T-helper 2 cell treated with Interferon-gamma antibody and Interleukin-4, amounts not matched to agents 5 μg/mL and 100 μg/mL, for 36 hours (primary cell): ENCODE measurements around the gene AADACL4.
"Not testable (repeated sequence)": the region's sequence is repeated elsewhere in the genome, so short reads cannot be mapped to it uniquely, and the experiment has no call there.

Experiments used
- DNase-seq: peaks from one replicate; pipeline ENCODE4 v3.0.0; 2021; ENCODE audit warnings: low spot score
- H3K27ac Mint-ChIP-seq: one replicate; pipeline ENCODE4 v1.8.0; 2021; ENCODE audit warnings: mild to moderate bottlenecking, mixed read lengths
- H3K27me3 Mint-ChIP-seq: one replicate; pipeline ENCODE4 v1.8.0; 2021; ENCODE audit warnings: low read depth, mixed read lengths
- H3K36me3 Mint-ChIP-seq: one replicate; pipeline ENCODE4 v1.8.0; 2021; ENCODE audit warnings: low read depth, mixed read lengths
- H3K4me1 Mint-ChIP-seq: one replicate; pipeline ENCODE4 v1.8.0; 2021; ENCODE audit warnings: low read depth, mixed read lengths
- H3K4me3 Mint-ChIP-seq: one replicate; pipeline ENCODE4 v1.8.0; 2022; ENCODE audit warnings: mild to moderate bottlenecking, moderate library complexity, mixed read lengths
- H3K9me3 Mint-ChIP-seq: one replicate; pipeline ENCODE4 v1.8.0; 2021; ENCODE audit warnings: mixed read lengths

Gene AADACL4

DNA sequence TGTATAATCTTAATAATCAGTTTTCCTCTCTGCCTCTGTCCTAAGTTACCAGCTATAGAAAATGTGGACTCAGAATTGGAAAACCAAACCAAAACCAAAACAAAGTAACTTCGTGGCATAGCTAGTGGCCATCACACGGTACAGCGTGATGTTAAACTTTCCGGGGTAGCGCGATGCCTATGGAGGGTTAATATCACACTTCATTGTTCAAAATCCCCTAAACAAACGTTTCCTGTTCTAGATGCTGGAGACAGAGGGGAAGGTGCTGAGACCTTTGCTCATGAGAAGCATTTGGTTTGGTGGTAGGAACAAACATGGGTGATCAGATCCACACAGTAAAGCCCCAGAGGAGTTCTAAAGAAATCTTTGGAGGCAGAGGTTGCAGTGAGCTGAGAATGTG, 4.9 kb downstream of the AADACL4 start:
- Mint-ChIP-seq H3K27me3 (peaks cover 25% of the 10 kb centered on the region), H3K27ac (no peak overlapping the region), H3K36me3 (no peaks in the 10 kb centered on the region), H3K4me1 (no peaks in the 10 kb centered on the region), H3K9me3 (no peaks in the 10 kb centered on the region), H3K4me3 (no peak overlapping the region)
- no peak for DNase-seq

DNA sequence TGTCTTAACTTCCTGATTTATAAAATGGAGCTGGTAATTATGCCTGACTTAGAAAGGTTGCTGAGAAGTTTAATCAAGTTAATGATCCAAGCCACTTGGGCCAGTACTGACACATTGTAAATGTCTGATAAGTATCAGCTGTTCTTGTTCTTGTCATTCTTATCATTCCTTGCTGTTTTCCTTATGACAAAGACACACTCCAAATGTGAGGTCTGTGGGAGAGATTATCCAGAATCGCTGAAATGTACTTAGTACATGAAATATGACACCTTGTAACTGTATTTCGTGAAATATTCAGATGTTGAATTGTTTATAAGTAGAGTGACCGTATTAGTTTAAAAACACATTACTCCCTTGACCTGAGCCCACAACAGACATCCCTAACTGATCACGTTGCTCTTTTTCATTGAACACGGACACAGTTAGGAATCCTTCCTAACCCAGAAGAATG, 6.1 kb downstream of the AADACL4 start:
- no peak overlapping the region for H3K27ac Mint-ChIP-seq
- no peak overlapping the region for H3K4me3 Mint-ChIP-seq
- no peaks in the 10 kb centered on the region for H3K4me1 Mint-ChIP-seq
- DNase-seq, result no peak
- H3K36me3 Mint-ChIP-seq, result no peaks in the 10 kb centered on the region
- no peaks in the 10 kb centered on the region for H3K9me3 Mint-ChIP-seq
- H3K27me3 Mint-ChIP-seq, result peaks cover 21% of the 10 kb centered on the region

- DNase-seq, result no peak
- H3K4me3 Mint-ChIP-seq, result no peak overlapping the region
- no peak overlapping the region for H3K27ac Mint-ChIP-seq
- H3K9me3 Mint-ChIP-seq, result no peaks in the 10 kb centered on the region
- peaks cover 15% of the 10 kb centered on the region for H3K27me3 Mint-ChIP-seq
- peaks cover 4% of the 10 kb centered on the region for H3K4me1 Mint-ChIP-seq
- no peaks in the 10 kb centered on the region for H3K36me3 Mint-ChIP-seq
These were observed 10.2 kb downstream of the AADACL4 start for GRCh38 chr1:12654004-12654567.

DNA sequence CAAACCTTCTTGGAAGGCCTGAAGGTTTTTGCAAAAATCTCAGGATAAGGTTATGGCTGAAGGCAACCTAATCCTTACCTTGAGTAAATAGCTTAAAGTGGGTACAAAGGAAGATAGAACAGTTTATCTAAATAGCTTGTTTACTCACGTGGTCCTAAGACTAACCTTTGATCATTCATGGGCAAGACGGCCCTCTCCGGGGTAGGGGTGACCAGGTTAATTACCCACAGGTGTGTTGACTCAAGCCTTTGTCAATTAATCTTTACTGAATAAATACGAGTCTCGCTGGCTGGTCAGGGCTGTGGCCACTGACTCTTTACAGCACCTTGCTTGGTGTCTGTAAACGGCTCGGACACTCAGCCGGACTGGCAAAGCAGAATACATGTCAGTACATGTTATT, 10.8 kb downstream of the AADACL4 start:
- no peak for DNase-seq
- Mint-ChIP-seq H3K4me1 (peaks cover 4% of the 10 kb centered on the region), H3K27me3 (peaks cover 13% of the 10 kb centered on the region), H3K9me3 (no peaks in the 10 kb centered on the region), H3K27ac (no peak overlapping the region), H3K36me3 (no peaks in the 10 kb centered on the region), H3K4me3 (no peak overlapping the region)

DNA sequence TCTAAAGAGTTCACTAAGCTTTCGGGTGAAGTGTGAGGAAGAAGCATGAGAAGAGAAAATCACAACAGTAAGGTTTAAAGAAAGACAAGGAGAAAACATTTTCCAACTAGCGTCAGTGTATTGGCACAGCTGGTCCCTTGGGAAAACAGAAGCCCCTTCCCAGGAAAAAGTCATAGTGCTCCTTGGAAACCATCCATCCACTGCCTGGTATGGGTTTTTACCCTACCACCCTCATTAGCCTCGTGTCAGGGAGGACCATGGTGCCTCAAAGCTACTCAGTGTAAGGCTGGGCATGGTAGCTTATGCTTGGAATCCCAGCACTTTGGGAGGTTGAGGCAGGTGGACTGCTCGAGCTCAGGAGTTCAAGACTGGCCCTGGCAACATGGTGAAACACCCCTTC, 12.7 kb downstream of the AADACL4 start:
- no peaks in the 10 kb centered on the region for H3K36me3 Mint-ChIP-seq
- peaks cover 4% of the 10 kb centered on the region for H3K4me1 Mint-ChIP-seq

DNA sequence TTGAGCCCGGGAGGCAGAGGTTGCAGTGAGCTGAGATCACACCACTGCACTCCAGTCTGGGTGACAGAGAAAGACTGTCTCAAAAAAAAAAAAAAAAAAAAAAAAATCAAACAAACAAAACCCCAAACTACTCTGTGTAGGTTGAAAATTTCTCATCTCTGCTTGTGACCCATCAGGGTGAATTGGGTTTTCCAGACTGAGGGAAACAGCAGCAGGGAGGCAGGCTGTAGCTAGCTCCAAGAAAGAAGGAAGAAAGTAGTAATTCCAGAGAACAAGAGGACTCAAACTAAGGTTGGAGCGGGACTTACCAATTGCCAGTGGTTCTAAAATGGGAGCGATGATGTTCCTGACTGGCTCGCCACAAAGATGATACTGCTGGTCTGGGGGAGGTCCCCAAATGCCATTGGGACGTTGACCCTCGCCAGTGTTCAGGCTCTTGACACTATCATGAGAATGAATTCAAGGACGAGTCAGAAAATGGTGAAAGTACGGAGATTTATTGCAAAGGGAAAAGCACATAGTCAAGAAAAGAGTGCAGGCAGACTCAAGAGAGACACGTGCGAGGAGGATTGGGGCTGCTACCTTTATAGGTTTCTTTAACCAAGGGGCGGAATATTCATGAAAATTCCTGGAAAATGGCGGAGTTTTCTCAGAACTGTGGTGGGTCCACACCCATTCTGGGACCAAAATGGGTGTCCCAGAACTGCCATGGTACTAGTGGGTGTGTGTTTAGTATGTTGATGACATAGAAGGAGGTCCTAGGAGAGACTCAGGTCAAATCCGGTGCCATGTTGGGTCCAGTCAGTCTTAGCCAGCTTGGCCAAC, 13.4 kb downstream of the AADACL4 start:
- Mint-ChIP-seq H3K36me3 (no peaks in the 10 kb centered on the region), H3K27me3 (peaks cover 8% of the 10 kb centered on the region), H3K9me3 (no peaks in the 10 kb centered on the region), H3K4me1 (peaks cover 4% of the 10 kb centered on the region), H3K4me3 (no peak overlapping the region), H3K27ac (no peak overlapping the region)
- DNase-seq, result no peak

More for the DNA sequence above, 12.7 kb downstream of the AADACL4 start:
- H3K4me3 Mint-ChIP-seq, result no peak overlapping the region
- no peak overlapping the region for H3K27ac Mint-ChIP-seq
- H3K27me3 Mint-ChIP-seq, result peaks cover 8% of the 10 kb centered on the region
- H3K9me3 Mint-ChIP-seq, result no peaks in the 10 kb centered on the region
- DNase-seq, result no peak

DNA sequence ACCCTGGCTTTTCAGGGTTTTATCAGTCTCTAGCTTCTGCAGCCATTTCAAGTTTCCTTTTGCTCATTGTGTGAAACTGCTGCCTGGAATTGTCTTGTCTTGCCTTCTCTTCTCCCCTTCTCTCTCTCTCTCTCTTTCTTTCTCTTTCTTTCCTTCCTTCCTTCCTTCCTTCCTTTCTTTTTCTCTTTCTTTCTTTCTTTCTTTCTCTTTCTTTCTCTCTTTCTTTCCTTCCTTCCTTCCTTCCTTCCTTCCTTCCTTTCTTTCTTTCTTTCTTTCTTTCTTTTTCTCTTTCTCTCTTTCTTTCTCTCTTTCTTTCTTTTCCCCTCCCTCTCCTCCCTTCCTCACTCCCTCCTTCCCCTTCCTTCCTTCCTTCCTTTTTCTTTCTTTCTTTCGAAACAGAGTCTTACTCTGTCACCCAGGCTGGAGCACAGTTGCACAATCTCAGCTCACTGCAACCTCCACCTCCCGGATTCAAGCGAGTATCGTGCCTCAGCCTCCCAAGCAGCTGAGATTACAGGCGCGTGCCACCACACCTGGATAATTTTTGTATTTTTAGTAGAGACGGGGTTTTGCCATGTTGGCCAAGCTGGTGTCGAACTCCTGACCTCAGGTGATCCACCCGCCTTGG, 14.1 kb downstream of the AADACL4 start:
- peaks cover 11% of the 10 kb centered on the region for H3K27me3 Mint-ChIP-seq
- not testable (repeated sequence) for DNase-seq, H3K36me3 Mint-ChIP-seq, H3K4me3 Mint-ChIP-seq, H3K9me3 Mint-ChIP-seq, H3K27ac Mint-ChIP-seq, H3K4me1 Mint-ChIP-seq

DNA sequence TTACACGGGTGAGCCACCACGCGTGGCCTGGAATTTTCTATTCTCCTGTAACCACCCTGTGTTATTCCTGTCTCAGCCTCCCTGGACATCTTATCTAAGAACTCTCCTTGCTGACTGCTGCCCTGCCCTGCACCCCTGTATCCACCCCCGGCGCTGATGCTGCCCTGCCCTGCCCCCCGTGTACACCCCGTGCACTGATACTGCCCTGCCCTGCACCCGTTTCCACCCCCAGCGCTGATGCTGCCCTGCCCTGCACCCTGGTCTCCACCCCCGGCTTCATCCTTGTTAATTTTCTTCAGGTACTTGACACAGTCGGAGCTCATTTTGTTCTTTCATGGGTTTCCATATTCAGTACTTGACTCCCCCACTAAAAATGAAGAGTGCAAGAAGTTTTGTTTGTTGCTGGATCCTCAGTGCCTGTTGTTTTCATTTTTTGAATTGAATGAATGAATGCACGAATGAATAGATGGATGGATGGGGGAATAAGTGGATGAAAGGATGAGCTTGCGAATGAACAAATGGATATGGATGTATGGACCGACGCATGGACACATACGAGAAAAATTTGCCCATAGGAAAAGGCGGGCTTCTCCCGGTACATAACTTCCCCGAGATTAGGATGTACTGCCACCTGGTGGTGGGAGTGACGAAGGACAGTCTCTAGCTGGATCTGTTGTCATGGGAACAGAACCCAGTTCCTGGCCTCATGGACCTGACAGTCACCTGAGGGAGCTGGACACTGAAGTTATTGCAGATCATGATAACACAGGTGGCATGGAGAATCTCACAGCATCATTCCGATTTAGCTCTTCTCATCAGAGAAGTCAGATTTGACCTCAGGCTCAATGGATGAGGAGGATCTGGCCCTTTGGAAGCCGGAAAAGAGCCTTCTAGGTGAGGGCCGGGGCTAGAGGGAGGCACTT, 14.9 kb downstream of the AADACL4 start:
- Mint-ChIP-seq H3K36me3 (no peaks in the 10 kb centered on the region), H3K9me3 (no peaks in the 10 kb centered on the region), H3K27ac (peak overlapping the region; percentile 5), H3K4me3 (peak overlapping the region; percentile 53), H3K4me1 (peaks cover 4% of the 10 kb centered on the region), H3K27me3 (peaks cover 12% of the 10 kb centered on the region)
- peak; percentile 59 for DNase-seq

DNA sequence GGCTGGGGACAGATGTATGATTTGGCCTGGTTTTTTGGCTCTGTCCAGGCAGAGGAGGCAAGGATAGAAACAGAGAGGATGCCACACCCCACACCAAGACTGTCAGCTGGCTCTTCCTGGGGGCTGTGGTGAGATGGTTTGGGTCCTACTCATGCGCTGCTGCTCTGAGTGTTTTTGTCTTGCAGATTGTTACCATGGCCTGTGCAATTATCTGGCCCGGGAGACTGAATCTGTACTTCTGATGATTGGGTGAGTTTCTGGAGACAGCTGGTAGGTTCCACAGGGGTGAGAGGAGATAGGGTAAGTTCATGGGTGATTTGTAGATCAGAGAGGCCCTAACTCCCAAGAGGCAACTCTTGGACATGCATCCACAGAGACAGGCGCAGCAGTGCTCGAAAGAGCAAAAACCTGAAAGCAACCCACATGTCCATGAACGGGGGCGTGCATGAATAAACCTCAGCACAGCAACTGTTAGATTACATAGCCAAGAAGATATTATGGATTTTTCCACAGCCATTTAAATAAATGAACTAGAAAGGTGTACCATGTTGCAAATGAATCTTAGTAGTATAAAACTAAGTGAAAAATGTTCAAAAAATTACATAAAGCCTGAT, 17.8 kb downstream of the AADACL4 start:
- no peak overlapping the region for H3K27ac Mint-ChIP-seq
- H3K4me3 Mint-ChIP-seq, result no peak overlapping the region
- no peaks in the 10 kb centered on the region for H3K36me3 Mint-ChIP-seq
- no peak for DNase-seq
- no peaks in the 10 kb centered on the region for H3K9me3 Mint-ChIP-seq
- H3K27me3 Mint-ChIP-seq, result peaks cover 12% of the 10 kb centered on the region
- peaks cover 4% of the 10 kb centered on the region for H3K4me1 Mint-ChIP-seq

DNA sequence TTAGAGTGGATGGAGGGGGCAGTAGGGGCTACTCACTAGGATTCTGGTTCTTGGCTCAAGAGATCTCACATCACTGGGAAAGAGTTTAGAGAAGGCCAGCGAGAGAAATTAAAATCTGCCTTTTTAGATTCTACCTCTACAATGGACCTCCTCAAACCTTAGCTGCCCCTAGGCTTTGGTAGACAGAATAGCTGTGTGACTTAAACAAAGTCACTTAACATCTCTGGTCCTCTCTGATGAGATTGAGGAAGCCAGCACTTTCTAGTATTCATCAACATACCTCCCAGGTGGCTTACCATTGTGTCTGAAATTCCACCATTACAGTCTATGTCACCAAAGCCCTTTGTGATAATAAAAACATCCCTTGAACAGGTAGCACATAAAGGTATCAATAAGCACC, 18.7 kb downstream of the AADACL4 start:
- H3K36me3 Mint-ChIP-seq, result no peaks in the 10 kb centered on the region
- no peaks in the 10 kb centered on the region for H3K9me3 Mint-ChIP-seq
- peaks cover 12% of the 10 kb centered on the region for H3K27me3 Mint-ChIP-seq
- no peak for DNase-seq
- no peak overlapping the region for H3K4me3 Mint-ChIP-seq
- no peak overlapping the region for H3K27ac Mint-ChIP-seq
- H3K4me1 Mint-ChIP-seq, result peaks cover 4% of the 10 kb centered on the region

DNA sequence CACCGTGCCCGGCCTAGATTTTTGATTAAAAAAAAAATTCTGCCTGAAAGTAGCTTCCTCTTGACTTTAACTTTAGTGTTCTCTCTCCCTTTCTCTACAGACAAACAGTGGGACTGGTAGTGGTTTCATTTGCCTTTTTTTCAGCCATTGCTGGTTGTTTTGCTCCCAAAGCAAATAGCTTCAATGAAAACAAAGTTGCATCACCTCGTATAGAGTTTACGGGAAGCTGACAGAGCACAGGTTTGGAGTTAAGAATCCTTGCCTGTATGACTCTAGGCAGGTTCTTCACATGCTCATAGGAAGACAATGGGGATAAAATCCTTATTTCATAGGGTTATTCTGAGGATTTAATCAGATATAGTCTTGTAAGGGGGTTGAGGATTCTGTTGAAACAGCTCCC, 21.6 kb downstream of the AADACL4 start:
- Mint-ChIP-seq H3K4me1 (no peaks in the 10 kb centered on the region), H3K4me3 (no peak overlapping the region), H3K9me3 (peaks cover 6% of the 10 kb centered on the region), H3K27ac (no peak overlapping the region), H3K36me3 (no peaks in the 10 kb centered on the region), H3K27me3 (peaks cover 6% of the 10 kb centered on the region)
- no peak for DNase-seq

- Mint-ChIP-seq H3K36me3 (no peaks in the 10 kb centered on the region), H3K27me3 (peaks cover 11% of the 10 kb centered on the region), H3K9me3 (peaks cover 6% of the 10 kb centered on the region), H3K4me3 (no peak overlapping the region), H3K4me1 (no peaks in the 10 kb centered on the region), H3K27ac (no peak overlapping the region)
- DNase-seq, result no peak
These were observed 22.4 kb downstream of the AADACL4 start for GRCh38 chr1:12666141-12666735.

DNA sequence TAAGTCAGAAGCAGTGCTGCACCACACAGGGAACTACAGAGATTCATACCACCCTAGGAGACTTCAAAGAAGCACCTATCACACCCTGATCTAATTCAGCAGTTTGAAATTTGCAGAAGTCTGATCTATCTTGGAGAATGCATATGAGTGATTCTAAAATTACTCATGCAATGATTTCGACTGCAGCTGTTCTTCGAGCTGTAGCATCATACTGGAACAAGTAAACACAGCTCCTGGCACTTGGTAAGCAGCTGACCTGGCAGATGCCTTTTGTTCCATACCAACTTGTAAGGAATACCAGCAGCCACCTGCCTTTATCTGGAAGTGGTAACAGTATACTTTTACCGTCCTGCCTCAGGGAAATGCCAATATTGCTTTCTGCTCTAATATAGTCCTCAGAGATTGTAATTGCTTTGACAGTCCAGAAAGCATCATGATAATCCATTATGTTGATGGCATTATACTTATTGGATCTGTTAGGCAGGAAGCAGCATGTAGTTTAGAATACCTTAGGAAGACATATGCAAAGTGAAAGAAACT, 25.7 kb downstream of the AADACL4 start:
- H3K9me3 Mint-ChIP-seq, result peaks cover 6% of the 10 kb centered on the region
- no peak overlapping the region for H3K4me3 Mint-ChIP-seq
- peaks cover 16% of the 10 kb centered on the region for H3K27me3 Mint-ChIP-seq
- no peaks in the 10 kb centered on the region for H3K4me1 Mint-ChIP-seq
- no peak overlapping the region for H3K27ac Mint-ChIP-seq
- no peaks in the 10 kb centered on the region for H3K36me3 Mint-ChIP-seq
- DNase-seq, result no peak
